Spleen (tissue), 11 donors: ENCODE data around the gene DPF3. TPM values are rescaled to one million over a fixed set of nuclear protein-coding genes. Genes with fewer than 3 reads are reported as not detected.

Experiments
- DNase-seq: peaks from one replicate; pipeline ENCODE4 v3.0.0-alpha.2; 2020
- H3K27ac ChIP-seq, 8 donors: fragments of 200-600 bp; sonication (generic) in 7 of 8; 1 replicate in 4 of 8; 2 replicates in 4 of 8; pipeline versions ENCODE4 v1.5.0 to v1.8.0; 2016 to 2021; ENCODE audit warnings: inconsistent platforms in 4 of 8, mild to moderate bottlenecking in 4 of 8, moderate library complexity in 1 of 8
- H3K27me3 ChIP-seq, 7 donors: fragments of 200-600 bp; sonication (generic) in 6 of 7; replicated peaks in 1 of 7; 1 replicate in 4 of 7; 2 replicates in 3 of 7; pipeline versions ENCODE4 v1.5.0 to v1.8.0; 2016 to 2021; ENCODE audit warnings: inconsistent platforms in 3 of 7, mild to moderate bottlenecking in 1 of 7
- H3K36me3 ChIP-seq, 6 donors: fragments of 200-600 bp; sonication (generic) in 5 of 6; 1 replicate in 4 of 6; 2 replicates in 2 of 6; pipeline versions ENCODE4 v1.5.0 to v1.8.0; 2016 to 2021; ENCODE audit warnings: inconsistent platforms in 2 of 6
- H3K4me1 ChIP-seq, 6 donors: fragments of 200-600 bp; sonication (generic) in 5 of 6; 1 replicate in 3 of 6; 2 replicates in 3 of 6; pipeline versions ENCODE4 v1.5.0 to v1.8.0; 2016 to 2021; ENCODE audit warnings: inconsistent platforms in 3 of 6
- H3K4me3 ChIP-seq, 8 donors: fragments of 200-600 bp; sonication (generic) in 7 of 8; 1 replicate in 4 of 8; 2 replicates in 4 of 8; pipeline versions ENCODE4 v1.5.0 to v1.8.0; 2016 to 2021; ENCODE audit warnings: inconsistent platforms in 4 of 8, mild to moderate bottlenecking in 4 of 8, moderate library complexity in 2 of 8
- H3K9me3 ChIP-seq, 8 donors: fragments of 200-600 bp; sonication (generic) in 7 of 8; 1 replicate in 4 of 8; 2 replicates in 4 of 8; pipeline versions ENCODE4 v1.5.0 to v1.8.0; 2016 to 2021; ENCODE audit warnings: inconsistent platforms in 4 of 8
- POLR2A ChIP-seq, 3 donors: fragments of 450-650 bp; IDR thresholded peaks; one replicate each; pipeline ENCODE4 v1.5.1; 2017; ENCODE audit warnings: antibody characterized with exemption in 3 of 3, mild to moderate bottlenecking in 1 of 3
- POLR2AphosphoS5 ChIP-seq, 3 donors: sonication (generic); formaldehyde crosslinking; IDR thresholded peaks; one replicate each; pipeline ENCODE4 v1.5.1; 2017; ENCODE audit warnings: antibody characterized with exemption in 3 of 3
- WGBS, 5 donors: extraction: QIAGEN DNeasy Blood & Tissue Kit in 3 of 5; methylation state at CpG; one replicate each; pipeline versions ENCODE4 v1.1.5 to v1.1.7; 2013 to 2018; 5-methylcytosine and 5-hydroxymethylcytosine counted together
- intact Hi-C: fragments of 100-400 bp; cut with DNase I; formaldehyde crosslinking; loops from one replicate; pipeline ENCODE4 v1.15.0; 2023; ENCODE audit warnings: low total_unique reads
- polyA plus RNA-seq, 3 donors: library from polyadenylated mRNA; stranded (reverse); fragments of 200-250 nt; gene quantifications; one replicate each; pipeline ENCODE4 v1.2.1, GENCODE V29; 2013
- total RNA-seq, 7 donors: library from RNA; depleted of rRNA in 3 of 7; stranded (reverse); fragments of >200 nt in 3 of 7; fragmentation: NEBNext Ultra II Directional in 4 of 7; extraction: Animal tissue kit (Norgen Biotek cat#: 25700) in 4 of 7; gene quantifications; one replicate each; pipeline versions ENCODE4 v1.1.0 to v1.2.1, GENCODE V29; 2016 to 2021
- TF ChIP-seq, protein P1 (sequence below), 11 experiments: fragments of 200-600 bp in 7 of 11; fragments of 450-650 bp in 4 of 11; sonication (generic) in 4 of 11; IDR thresholded peaks in 8 of 11; conservative IDR thresholded peaks in 3 of 11; 1 replicate in 7 of 11; 2 replicates in 4 of 11; pipeline versions ENCODE4 v1.4.0 to v1.8.0; 2016 to 2021; ENCODE audit warnings: antibody characterized with exemption in 11 of 11, inconsistent platforms in 4 of 11, mild to moderate bottlenecking in 1 of 11
- donor health status: healthy with polysubstance abuse.
- donor health status: DM: no; HTN: no; CAD: no; lungs with moderate emphysema.
- donor health status: DM: no; HTN: no; CAD: no.
- donor health status: Bipolar disorder and iron deficiency.
- donor health status: healthy.
- donor health status: DM: no; HTN: no; CAD: no.
- donor health status: DM: yes; HTN: yes; CAD: no.

The DPF3 gene
- total and polyA plus RNA-seq, 10 donors = 0.76 to 8.9 (median 3.0) TPM

DNA sequence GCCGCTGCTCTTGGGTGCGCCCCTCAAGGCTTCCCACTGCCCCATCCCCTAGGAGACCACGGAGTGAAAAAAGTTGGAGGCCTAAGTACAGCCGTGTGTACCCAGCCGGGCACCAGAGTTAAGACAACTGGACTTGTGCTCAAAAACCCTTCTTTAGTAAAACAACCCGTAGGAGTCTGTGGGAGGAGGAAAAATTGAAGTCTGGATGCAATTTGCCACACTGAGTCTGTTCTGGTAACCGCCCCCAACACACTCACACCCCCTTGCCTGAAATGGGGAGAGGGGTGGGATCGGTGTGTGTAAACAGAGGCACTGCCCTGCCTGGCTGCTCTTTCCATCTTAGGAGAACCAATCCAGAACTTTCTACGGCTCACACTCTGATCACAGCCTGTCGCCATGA, 41.7 kb downstream of the DPF3 start:
- 88 to 94% (median 93%) methylated on average over 10 of the region's 10 CpGs for WGBS, 5 donors
- H3K27ac ChIP-seq = no peak overlapping the region
- no peaks in the 10 kb centered on the region for H3K36me3 ChIP-seq
- H3K27me3 ChIP-seq = no peaks in the 10 kb centered on the region
- TF ChIP-seq POLR2A (IDR thresholded peaks at IDR 0.05) (no peak), POLR2AphosphoS5 (IDR thresholded peaks at IDR 0.05) (no peak)
- TF ChIP-seq, protein P1, sequence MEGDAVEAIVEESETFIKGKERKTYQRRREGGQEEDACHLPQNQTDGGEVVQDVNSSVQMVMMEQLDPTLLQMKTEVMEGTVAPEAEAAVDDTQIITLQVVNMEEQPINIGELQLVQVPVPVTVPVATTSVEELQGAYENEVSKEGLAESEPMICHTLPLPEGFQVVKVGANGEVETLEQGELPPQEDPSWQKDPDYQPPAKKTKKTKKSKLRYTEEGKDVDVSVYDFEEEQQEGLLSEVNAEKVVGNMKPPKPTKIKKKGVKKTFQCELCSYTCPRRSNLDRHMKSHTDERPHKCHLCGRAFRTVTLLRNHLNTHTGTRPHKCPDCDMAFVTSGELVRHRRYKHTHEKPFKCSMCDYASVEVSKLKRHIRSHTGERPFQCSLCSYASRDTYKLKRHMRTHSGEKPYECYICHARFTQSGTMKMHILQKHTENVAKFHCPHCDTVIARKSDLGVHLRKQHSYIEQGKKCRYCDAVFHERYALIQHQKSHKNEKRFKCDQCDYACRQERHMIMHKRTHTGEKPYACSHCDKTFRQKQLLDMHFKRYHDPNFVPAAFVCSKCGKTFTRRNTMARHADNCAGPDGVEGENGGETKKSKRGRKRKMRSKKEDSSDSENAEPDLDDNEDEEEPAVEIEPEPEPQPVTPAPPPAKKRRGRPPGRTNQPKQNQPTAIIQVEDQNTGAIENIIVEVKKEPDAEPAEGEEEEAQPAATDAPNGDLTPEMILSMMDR (IDR thresholded peaks at IDR 0.05 in 8 of 11, conservative IDR thresholded peaks at IDR 0.05 in 3 of 11) = no peak
- no peaks in the 10 kb centered on the region for H3K9me3 ChIP-seq
- intact Hi-C loops = no loop called here
- H3K4me1 ChIP-seq = peaks cover 0 to 7% (median 0%) of the 10 kb centered on the region in 6 donors
- no peak for DNase-seq
- no peak overlapping the region for H3K4me3 ChIP-seq

DNA sequence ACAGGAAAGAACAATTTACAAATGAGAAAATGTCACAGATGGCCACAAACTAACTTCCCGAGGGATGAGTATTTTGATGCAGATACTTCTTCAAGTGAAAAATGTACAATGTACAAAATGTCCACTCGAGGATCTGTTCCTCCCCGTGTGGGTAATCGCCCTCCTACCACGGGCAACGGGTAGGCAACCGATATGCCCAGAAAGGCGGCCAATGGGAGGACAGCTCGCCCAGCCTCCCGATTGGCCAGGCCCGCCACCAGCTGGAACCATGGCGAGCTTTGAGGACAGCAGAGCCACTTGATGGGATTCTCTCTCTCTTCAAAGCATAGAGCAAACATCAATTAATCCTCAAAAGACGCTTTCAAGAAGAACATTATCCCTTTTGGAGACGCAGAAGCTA, 42.3 kb downstream of the DPF3 start:
- H3K27ac ChIP-seq = no peak overlapping the region
- H3K4me3 ChIP-seq = no peak overlapping the region
- no peaks in the 10 kb centered on the region for H3K9me3 ChIP-seq
- TF ChIP-seq, protein P1 (IDR thresholded peaks at IDR 0.05 in 8 of 11, conservative IDR thresholded peaks at IDR 0.05 in 3 of 11) = no peak
- TF ChIP-seq POLR2AphosphoS5 (IDR thresholded peaks at IDR 0.05) (no peak), POLR2A (IDR thresholded peaks at IDR 0.05) (no peak)
- H3K4me1 ChIP-seq = peaks cover 0 to 2% (median 0%) of the 10 kb centered on the region in 6 donors
- 80 to 86% (median 84%) methylated on average over 14 of the region's 14 CpGs for WGBS, 5 donors
- intact Hi-C loops = no loop called here
- H3K27me3 ChIP-seq = no peaks in the 10 kb centered on the region
- no peak for DNase-seq
- H3K36me3 ChIP-seq = no peaks in the 10 kb centered on the region

DNA sequence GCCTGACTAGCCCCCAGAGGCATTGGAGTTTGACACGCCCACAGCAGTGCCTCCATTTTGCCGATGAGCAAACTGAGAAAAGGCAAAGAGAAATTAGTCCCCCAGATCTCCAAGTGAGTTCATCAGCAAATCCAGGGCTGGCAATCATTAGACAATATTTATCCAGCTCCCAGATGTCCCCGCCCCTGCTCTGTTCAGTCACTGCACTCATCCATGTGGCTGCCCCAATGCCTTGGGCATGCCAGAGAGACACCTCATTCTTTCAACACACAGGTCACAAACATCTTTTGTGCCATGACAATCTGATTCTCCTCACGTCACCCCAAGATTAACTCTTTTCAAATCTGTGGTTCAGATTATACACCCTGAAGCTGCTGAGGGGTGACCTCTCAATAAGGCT, 43.5 kb downstream of the DPF3 start:
- H3K4me1 ChIP-seq = no peaks in the 10 kb centered on the region
- no peaks in the 10 kb centered on the region for H3K9me3 ChIP-seq
- no peaks in the 10 kb centered on the region for H3K27me3 ChIP-seq
- no peak overlapping the region for H3K4me3 ChIP-seq
- WGBS, 5 donors = 92 to 99% (median 93%) methylated on average over 4 of the region's 4 CpGs
- TF ChIP-seq POLR2A (IDR thresholded peaks at IDR 0.05) = no peak
- no peak overlapping the region for H3K27ac ChIP-seq
- DNase-seq = no peak
- intact Hi-C loops = no loop called here
- H3K36me3 ChIP-seq = no peaks in the 10 kb centered on the region

DNA sequence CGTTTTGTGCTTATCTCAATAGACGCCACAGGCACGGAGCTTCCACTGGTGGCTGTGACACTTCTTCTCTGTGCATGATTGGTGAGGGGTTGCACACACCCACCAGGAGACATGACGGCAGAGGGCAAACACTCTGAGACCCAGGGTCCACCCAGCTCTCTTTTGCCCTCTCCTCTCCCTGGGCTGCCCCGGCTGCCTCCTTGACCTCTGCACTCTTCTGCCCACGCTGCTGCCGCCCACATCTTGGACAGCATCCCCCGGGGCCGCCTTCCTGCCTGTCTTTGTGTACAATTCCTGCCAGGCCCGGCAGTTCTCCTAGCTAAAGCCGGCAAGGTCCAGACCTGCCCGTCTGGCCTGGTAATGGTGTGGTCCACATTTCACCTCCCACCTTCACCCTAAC, 44.7 kb downstream of the DPF3 start:
- no peak overlapping the region for H3K27ac ChIP-seq
- intact Hi-C loops = no loop called here
- no peaks in the 10 kb centered on the region for H3K9me3 ChIP-seq
- H3K4me1 ChIP-seq = no peaks in the 10 kb centered on the region
- H3K4me3 ChIP-seq = no peak overlapping the region
- 56 to 84% (median 64%) methylated on average over 12 of the region's 12 CpGs for WGBS, 5 donors
- DNase-seq = no peak
- no peaks in the 10 kb centered on the region for H3K36me3 ChIP-seq
- TF ChIP-seq POLR2A (IDR thresholded peaks at IDR 0.05) = no peak
- TF ChIP-seq, protein P1 (IDR thresholded peaks at IDR 0.05 in 8 of 11, conservative IDR thresholded peaks at IDR 0.05 in 3 of 11) = no peak
- TF ChIP-seq POLR2AphosphoS5 (IDR thresholded peaks at IDR 0.05) = peak in 1 of 3 donors; percentile 11
- H3K27me3 ChIP-seq = no peaks in the 10 kb centered on the region

DNA sequence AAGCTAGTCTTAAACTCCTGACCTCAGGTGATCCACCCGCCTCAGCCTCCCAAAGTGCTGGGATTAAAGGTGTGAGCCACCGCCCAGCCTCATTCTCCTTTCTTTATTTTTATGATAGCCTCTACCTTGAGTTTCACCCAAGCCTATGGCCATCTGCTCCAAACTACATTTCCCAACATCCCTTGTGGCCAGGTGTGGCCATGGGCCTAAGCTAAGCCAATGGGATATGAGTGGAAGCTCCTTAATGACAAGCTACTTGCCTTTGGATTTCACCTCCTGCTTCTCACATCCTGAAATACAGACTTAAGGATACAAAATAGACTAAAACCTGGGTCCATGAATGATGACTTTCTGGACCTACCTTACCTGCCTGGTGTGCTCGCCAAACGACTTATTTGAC, 46.2 kb downstream of the DPF3 start:
- Histone ChIP-seq H3K27me3 (no peaks in the 10 kb centered on the region), H3K36me3 (no peaks in the 10 kb centered on the region), H3K4me1 (no peaks in the 10 kb centered on the region), H3K27ac (no peak overlapping the region), H3K4me3 (no peak overlapping the region), H3K9me3 (no peaks in the 10 kb centered on the region)
- DNase-seq = no peak
- TF ChIP-seq, protein P1 (IDR thresholded peaks at IDR 0.05 in 8 of 11, conservative IDR thresholded peaks at IDR 0.05 in 3 of 11) = no peak
- TF ChIP-seq POLR2AphosphoS5 (IDR thresholded peaks at IDR 0.05) = no peak
- TF ChIP-seq POLR2A (IDR thresholded peaks at IDR 0.05) = no peak
- 97 to 100% (median 98%) methylated on average over 4 of the region's 4 CpGs for WGBS, 5 donors
- intact Hi-C loops = no loop called here
